Suprapubic skin (tissue), 3 donors: Measurements from ENCODE around the gene HIGD1A.
"Not testable (repeated sequence)": the region's sequence is repeated elsewhere in the genome, so short reads cannot be mapped to it uniquely, and the experiment has no call there.

Source experiments
- EP300 ChIP-seq: sonication (generic); formaldehyde crosslinking; IDR thresholded peaks from one replicate; pipeline ENCODE4 v1.6.1; 2017; ENCODE audit warnings: antibody characterized with exemption
- TF ChIP-seq, protein P1 (sequence below), 2 donors: fragments of 200-600 bp in 1 of 2; fragments of 450-650 bp in 1 of 2; sonication (generic) in 1 of 2; IDR thresholded peaks; one replicate each; pipeline ENCODE4 v1.5.1; 2016 to 2019; ENCODE audit warnings: antibody characterized with exemption in 2 of 2, mild to moderate bottlenecking in 1 of 2, moderate library complexity in 1 of 2

DNA sequence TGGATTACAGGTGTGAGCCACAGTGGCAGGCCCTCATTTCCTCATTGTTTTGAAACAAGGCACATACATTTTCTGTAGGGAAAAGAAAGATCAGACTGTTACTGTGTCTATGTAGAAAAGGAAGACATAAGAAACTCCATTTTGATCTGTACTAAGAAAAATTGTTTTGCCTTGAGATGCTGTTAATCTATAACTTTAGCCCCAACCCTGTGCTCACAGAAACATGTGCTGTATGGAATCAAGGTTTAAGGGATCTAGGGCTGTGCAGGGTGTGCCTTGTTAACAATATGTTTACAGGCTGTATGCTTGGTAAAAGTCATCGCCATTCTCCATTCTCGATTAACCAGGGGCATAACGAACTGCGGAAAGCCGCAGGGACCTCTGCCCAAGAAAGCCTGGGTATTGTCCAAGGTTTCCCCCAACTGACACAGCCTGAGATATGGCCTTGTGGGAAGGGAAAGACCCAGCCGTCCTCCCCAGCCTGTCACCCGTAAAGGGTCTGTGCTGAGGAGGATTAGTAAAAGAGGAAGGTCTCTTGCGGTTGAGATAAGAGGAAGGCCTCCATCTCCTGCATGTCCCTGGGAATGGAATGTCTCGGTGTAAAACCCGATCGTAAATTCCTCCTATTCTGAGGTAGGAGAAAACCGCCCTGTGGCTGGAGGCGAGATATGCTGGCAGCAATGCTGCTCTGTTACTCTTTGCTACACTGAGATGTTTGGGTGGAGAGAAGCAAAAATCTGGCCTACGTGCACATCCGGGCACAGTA, 7.0 kb upstream of the HIGD1A start:
- TF ChIP-seq, protein P1, sequence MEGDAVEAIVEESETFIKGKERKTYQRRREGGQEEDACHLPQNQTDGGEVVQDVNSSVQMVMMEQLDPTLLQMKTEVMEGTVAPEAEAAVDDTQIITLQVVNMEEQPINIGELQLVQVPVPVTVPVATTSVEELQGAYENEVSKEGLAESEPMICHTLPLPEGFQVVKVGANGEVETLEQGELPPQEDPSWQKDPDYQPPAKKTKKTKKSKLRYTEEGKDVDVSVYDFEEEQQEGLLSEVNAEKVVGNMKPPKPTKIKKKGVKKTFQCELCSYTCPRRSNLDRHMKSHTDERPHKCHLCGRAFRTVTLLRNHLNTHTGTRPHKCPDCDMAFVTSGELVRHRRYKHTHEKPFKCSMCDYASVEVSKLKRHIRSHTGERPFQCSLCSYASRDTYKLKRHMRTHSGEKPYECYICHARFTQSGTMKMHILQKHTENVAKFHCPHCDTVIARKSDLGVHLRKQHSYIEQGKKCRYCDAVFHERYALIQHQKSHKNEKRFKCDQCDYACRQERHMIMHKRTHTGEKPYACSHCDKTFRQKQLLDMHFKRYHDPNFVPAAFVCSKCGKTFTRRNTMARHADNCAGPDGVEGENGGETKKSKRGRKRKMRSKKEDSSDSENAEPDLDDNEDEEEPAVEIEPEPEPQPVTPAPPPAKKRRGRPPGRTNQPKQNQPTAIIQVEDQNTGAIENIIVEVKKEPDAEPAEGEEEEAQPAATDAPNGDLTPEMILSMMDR (IDR thresholded peaks at IDR 0.05): not testable (repeated sequence)
- not testable (repeated sequence) for TF ChIP-seq EP300
